ENCODE measurements around the gene LONP2.
A peak's percentile ranks its signal among the peaks of the same experiment; 100 is the strongest.
"Not testable (repeated sequence)": the region's sequence is repeated elsewhere in the genome, so short reads cannot be mapped to it uniquely, and the experiment has no call there.

The LONP2 gene

GRCh38 chr16:48372744-48373143, 128.6 kb downstream of the LONP2 start:
- no peak for DNase-seq

GRCh38 chr16:48373258-48374029, 129.3 kb downstream of the LONP2 start:
- DNase-seq: no peak

GRCh38 chr16:48374255-48374654, 130.2 kb downstream of the LONP2 start:
- no peak for DNase-seq

- DNase-seq: not testable (repeated sequence)
Observed at GRCh38 chr16:48377301-48377700, 133.2 kb downstream of the LONP2 start.

- no peak for DNase-seq
Observed at GRCh38 chr16:48378276-48378675, 134.2 kb downstream of the LONP2 start.

GRCh38 chr16:48378836-48379235, 134.7 kb downstream of the LONP2 start:
- DNase-seq: peak; percentile 47

- DNase-seq: no peak
Observed at GRCh38 chr16:48381201-48381600, 137.1 kb downstream of the LONP2 start.

- no peak for DNase-seq
Observed at GRCh38 chr16:48382131-48382530, 138.0 kb downstream of the LONP2 start.

GRCh38 chr16:48383009-48383876, 139.1 kb downstream of the LONP2 start:
- DNase-seq: no peak

GRCh38 chr16:48383877-48384519, 139.9 kb downstream of the LONP2 start:
- DNase-seq: no peak

GRCh38 chr16:48384520-48385252, 140.6 kb downstream of the LONP2 start:
- no peak for DNase-seq

- DNase-seq: no peak
Observed at GRCh38 chr16:48385253-48386150, 141.4 kb downstream of the LONP2 start, which contains the start of gene SIAH1. Gene SIAH1 (minus strand): TSS chr16:48385413. CDS start chr16:48362428, 22,985 bp downstream.

GRCh38 chr16:48386559-48387312, 142.6 kb downstream of the LONP2 start:
- DNase-seq: no peak

GRCh38 chr16:48392407-48392806, 148.3 kb downstream of the LONP2 start:
- DNase-seq: no peak

GRCh38 chr16:48393485-48394354, 149.6 kb downstream of the LONP2 start:
- no peak for DNase-seq

GRCh38 chr16:48394355-48394703, 150.2 kb downstream of the LONP2 start:
- DNase-seq: no peak

- DNase-seq: no peak
Observed at GRCh38 chr16:48395375-48395774, 151.3 kb downstream of the LONP2 start.

GRCh38 chr16:48402547-48402946, 158.4 kb downstream of the LONP2 start:
- not testable (repeated sequence) for DNase-seq

- no peak for DNase-seq
Observed at GRCh38 chr16:48405153-48405552, 161.1 kb downstream of the LONP2 start.

- no peak for DNase-seq
Observed at GRCh38 chr16:48405907-48406306, 161.8 kb downstream of the LONP2 start.
